NB4 (cell line): ENCODE data around the gene RBMS1.

ENCODE experiments used
- CTCF ChIP-seq: IDR thresholded peaks from one replicate; pipeline ENCODE4 v1.5.1; 2012; ENCODE audit warnings: low read depth, low read length
- POLR2A ChIP-seq: IDR thresholded peaks from 2 replicates; pipeline ENCODE4 v1.6.1; 2011; ENCODE audit warnings: mild to moderate bottlenecking; ENCODE audit not compliant: insufficient read length; ENCODE audit errors: extremely low read depth

- TF ChIP-seq CTCF (no peak), POLR2A (no peak)
Observed at GRCh38 chr2:160512491-160512890, 18.9 kb upstream of the RBMS1 start.
